ENCODE results near the gene SNCA. TPM values are rescaled to one million over a fixed set of nuclear protein-coding genes. Genes with fewer than 3 reads are reported as not detected.

SNCA gene
- total RNA-seq, 1 donor from 2014 or later, result 2.2 TPM

GRCh38 chr4:89685690-89686089, 151.3 kb downstream of the SNCA start:
- TF ChIP-seq, protein P1, sequence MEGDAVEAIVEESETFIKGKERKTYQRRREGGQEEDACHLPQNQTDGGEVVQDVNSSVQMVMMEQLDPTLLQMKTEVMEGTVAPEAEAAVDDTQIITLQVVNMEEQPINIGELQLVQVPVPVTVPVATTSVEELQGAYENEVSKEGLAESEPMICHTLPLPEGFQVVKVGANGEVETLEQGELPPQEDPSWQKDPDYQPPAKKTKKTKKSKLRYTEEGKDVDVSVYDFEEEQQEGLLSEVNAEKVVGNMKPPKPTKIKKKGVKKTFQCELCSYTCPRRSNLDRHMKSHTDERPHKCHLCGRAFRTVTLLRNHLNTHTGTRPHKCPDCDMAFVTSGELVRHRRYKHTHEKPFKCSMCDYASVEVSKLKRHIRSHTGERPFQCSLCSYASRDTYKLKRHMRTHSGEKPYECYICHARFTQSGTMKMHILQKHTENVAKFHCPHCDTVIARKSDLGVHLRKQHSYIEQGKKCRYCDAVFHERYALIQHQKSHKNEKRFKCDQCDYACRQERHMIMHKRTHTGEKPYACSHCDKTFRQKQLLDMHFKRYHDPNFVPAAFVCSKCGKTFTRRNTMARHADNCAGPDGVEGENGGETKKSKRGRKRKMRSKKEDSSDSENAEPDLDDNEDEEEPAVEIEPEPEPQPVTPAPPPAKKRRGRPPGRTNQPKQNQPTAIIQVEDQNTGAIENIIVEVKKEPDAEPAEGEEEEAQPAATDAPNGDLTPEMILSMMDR (IDR thresholded peaks at IDR 0.05), result no peak
- ChIA-PET POLR2A (no interaction called here), CTCF (no interaction called here)
- H3K36me3 Mint-ChIP-seq (ENCODE audit: low read depth), result no peaks in the 10 kb centered on the region
- no peaks in the 10 kb centered on the region for H3K27me3 Mint-ChIP-seq
- H3K4me1 Mint-ChIP-seq, result no peaks in the 10 kb centered on the region
- H3K4me3 Mint-ChIP-seq, result no peak overlapping the region
- intact Hi-C loops (cut with micrococcal nuclease), result no loop called here
- DNase-seq (no peak), ATAC-seq (ENCODE audit: low read depth) (no peak)
- no peak overlapping the region for H3K27ac Mint-ChIP-seq
- no peaks in the 10 kb centered on the region for H3K9me3 Mint-ChIP-seq

- DNase-seq (no peak), ATAC-seq (ENCODE audit: low read depth) (no peak)
- intact Hi-C loops (cut with micrococcal nuclease), result no loop called here
- H3K36me3 Mint-ChIP-seq (ENCODE audit: low read depth), result no peaks in the 10 kb centered on the region
- ChIA-PET POLR2A (no interaction called here), CTCF (no interaction called here)
- no peaks in the 10 kb centered on the region for H3K9me3 Mint-ChIP-seq
- no peak overlapping the region for H3K27ac Mint-ChIP-seq
- no peaks in the 10 kb centered on the region for H3K4me1 Mint-ChIP-seq
- H3K4me3 Mint-ChIP-seq, result no peak overlapping the region
- TF ChIP-seq, protein P1 (IDR thresholded peaks at IDR 0.05), result no peak
- no peaks in the 10 kb centered on the region for H3K27me3 Mint-ChIP-seq
Measured at GRCh38 chr4:89685277-89685676, 151.7 kb downstream of the SNCA start.

DNA sequence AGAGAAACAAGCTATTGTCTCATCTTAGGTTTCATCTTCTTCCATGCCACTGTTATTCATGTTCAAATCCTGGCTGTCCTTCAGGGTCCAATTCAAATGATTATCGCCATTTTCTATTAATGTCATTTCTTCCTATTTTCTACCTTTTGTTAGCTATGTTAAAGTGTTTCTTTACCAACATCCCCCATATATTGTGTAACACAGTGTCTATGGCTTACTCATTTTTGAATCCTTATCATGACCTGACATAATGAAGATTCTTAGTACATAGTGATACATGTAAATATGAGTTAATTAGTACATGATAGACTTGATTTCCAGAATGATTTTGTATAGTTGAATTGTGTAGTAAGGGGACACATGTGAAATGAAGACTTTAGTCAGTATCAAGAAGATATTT, 152.4 kb downstream of the SNCA start:
- DNase-seq, result no peak
- no peaks in the 10 kb centered on the region for H3K27me3 Mint-ChIP-seq
- TF ChIP-seq, protein P1 (IDR thresholded peaks at IDR 0.05), result no peak
- no peak overlapping the region for H3K27ac Mint-ChIP-seq
- H3K36me3 Mint-ChIP-seq (ENCODE audit: low read depth), result no peaks in the 10 kb centered on the region
- H3K9me3 Mint-ChIP-seq, result no peaks in the 10 kb centered on the region
- ATAC-seq (ENCODE audit: low read depth), result no peak
- ChIA-PET POLR2A (no interaction called here), CTCF (no interaction called here)
- no peak overlapping the region for H3K4me3 Mint-ChIP-seq
- H3K4me1 Mint-ChIP-seq, result peaks cover 2% of the 10 kb centered on the region
- intact Hi-C loops (cut with micrococcal nuclease), result no loop called here

DNA sequence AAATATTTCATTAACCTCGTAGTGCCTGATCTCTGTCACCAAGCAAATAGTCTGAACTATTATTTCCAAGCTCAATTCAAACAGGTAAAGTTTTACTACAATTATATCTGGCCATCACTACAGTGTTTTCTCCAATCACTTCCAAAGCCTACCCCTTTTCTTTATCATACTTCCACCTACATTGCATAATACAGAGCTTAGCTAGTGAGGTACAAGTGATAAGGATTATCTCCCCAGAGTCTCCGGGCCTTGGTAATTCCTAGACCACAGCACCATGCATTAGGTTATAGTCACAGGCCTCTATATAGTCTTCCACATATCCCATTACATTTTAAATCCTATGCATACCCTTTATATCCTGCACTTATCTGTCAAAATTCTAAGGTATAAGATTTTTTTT, 154.2 kb downstream of the SNCA start:
- no peak for ATAC-seq (ENCODE audit: low read depth)
- intact Hi-C loops (cut with micrococcal nuclease), result no loop called here
- H3K27me3 Mint-ChIP-seq, result no peaks in the 10 kb centered on the region

GRCh38 chr4:89681671-89682070, 155.3 kb downstream of the SNCA start:
- Mint-ChIP-seq H3K27me3 (no peaks in the 10 kb centered on the region), H3K9me3 (peaks cover 7% of the 10 kb centered on the region), H3K4me3 (no peak overlapping the region), H3K36me3 (ENCODE audit: low read depth) (no peaks in the 10 kb centered on the region), H3K4me1 (peaks cover 6% of the 10 kb centered on the region), H3K27ac (no peak overlapping the region)
- intact Hi-C loops (cut with micrococcal nuclease), result no loop called here
- no peak for DNase-seq
- ATAC-seq (ENCODE audit: low read depth), result no peak
- ChIA-PET POLR2A (no interaction called here), CTCF (no interaction called here)
- TF ChIP-seq, protein P1 (IDR thresholded peaks at IDR 0.05), result no peak

More for the DNA sequence above, 154.2 kb downstream of the SNCA start:
- Mint-ChIP-seq H3K27ac (no peak overlapping the region), H3K9me3 (no peaks in the 10 kb centered on the region), H3K36me3 (ENCODE audit: low read depth) (no peaks in the 10 kb centered on the region), H3K4me1 (peaks cover 6% of the 10 kb centered on the region), H3K4me3 (no peak overlapping the region)
- CTCF ChIA-PET, result no interaction called here
- TF ChIP-seq, protein P1 (IDR thresholded peaks at IDR 0.05), result no peak
- POLR2A ChIA-PET, result no interaction called here
- no peak for DNase-seq

Measured in activated B cell treated with CpG ODN at 0.5 μM for 24 hours (primary cell).